Hematopoietic multipotent progenitor cell treated with erythropoietin and hydrocortisone succinate and interleukin-3 and kit ligand, for 4 days (in vitro differentiated cells): Measurements from ENCODE around the gene CYP24A1.

ENCODE experiments used
- DNase-seq: peaks from one replicate; pipeline ENCODE4 v3.0.0-alpha.2; 2015

Gene CYP24A1

GRCh38 chr20:54108817-54109216, 65.0 kb downstream of the CYP24A1 start:
- DNase-seq: no peak

GRCh38 chr20:54108326-54108642, 65.5 kb downstream of the CYP24A1 start:
- DNase-seq: peak; percentile 49

- no peak for DNase-seq
Measured at GRCh38 chr20:54107600-54108325, 66.0 kb downstream of the CYP24A1 start.

- DNase-seq: no peak
Measured at GRCh38 chr20:54107181-54107580, 66.6 kb downstream of the CYP24A1 start.

GRCh38 chr20:54106162-54106561, 67.6 kb downstream of the CYP24A1 start:
- DNase-seq: no peak

GRCh38 chr20:54105653-54106052, 68.1 kb downstream of the CYP24A1 start:
- no peak for DNase-seq

GRCh38 chr20:54104781-54105180, 69.0 kb downstream of the CYP24A1 start:
- no peak for DNase-seq

GRCh38 chr20:54103762-54104600, 69.8 kb downstream of the CYP24A1 start:
- no peak for DNase-seq
